Stomach (tissue), 4 donors: ENCODE data around the gene ATP11A.
"Not testable (repeated sequence)": the region's sequence is repeated elsewhere in the genome, so short reads cannot be mapped to it uniquely, and the experiment has no call there.

Experiments
- EP300 ChIP-seq: sonication (generic); formaldehyde crosslinking; IDR thresholded peaks from one replicate; pipeline ENCODE4 v1.6.1; 2017; ENCODE audit warnings: antibody characterized with exemption
- POLR2A ChIP-seq, 4 donors: fragments of 450-650 bp; IDR thresholded peaks; one replicate each; pipeline ENCODE4 v1.6.1; 2016; ENCODE audit warnings: antibody characterized with exemption in 4 of 4, control low read depth in 2 of 4, mild to moderate bottlenecking in 1 of 4, moderate library complexity in 1 of 4
- TF ChIP-seq, protein P1 (sequence below), 7 experiments: fragments of 450-650 bp in 4 of 7; fragments of 200-600 bp in 3 of 7; sonication (generic) in 3 of 7; IDR thresholded peaks; one replicate each; pipeline ENCODE4 v1.5.1; 2016 to 2019; ENCODE audit warnings: antibody characterized with exemption in 7 of 7, control low read depth in 2 of 7, mild to moderate bottlenecking in 1 of 7

DNA sequence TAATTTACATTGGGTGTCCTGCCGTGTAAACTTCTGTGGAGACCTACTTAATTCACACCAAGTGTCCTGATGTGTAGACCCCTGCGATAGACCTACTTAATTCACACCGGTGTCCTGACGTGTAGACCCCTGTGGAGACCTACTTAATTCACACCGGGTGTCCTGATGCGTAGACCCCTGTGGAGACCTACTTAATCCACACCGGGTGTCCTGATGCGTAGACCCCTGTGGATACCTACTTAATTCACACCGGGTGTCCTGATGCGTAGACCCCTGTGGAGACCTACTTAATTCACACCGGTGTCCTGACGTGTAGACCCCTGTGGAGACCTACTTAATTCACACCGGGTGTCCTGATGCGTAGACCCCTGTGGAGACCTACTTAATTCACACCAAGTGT lies 97.0 kb downstream of the ATP11A start:
- TF ChIP-seq, protein P1, sequence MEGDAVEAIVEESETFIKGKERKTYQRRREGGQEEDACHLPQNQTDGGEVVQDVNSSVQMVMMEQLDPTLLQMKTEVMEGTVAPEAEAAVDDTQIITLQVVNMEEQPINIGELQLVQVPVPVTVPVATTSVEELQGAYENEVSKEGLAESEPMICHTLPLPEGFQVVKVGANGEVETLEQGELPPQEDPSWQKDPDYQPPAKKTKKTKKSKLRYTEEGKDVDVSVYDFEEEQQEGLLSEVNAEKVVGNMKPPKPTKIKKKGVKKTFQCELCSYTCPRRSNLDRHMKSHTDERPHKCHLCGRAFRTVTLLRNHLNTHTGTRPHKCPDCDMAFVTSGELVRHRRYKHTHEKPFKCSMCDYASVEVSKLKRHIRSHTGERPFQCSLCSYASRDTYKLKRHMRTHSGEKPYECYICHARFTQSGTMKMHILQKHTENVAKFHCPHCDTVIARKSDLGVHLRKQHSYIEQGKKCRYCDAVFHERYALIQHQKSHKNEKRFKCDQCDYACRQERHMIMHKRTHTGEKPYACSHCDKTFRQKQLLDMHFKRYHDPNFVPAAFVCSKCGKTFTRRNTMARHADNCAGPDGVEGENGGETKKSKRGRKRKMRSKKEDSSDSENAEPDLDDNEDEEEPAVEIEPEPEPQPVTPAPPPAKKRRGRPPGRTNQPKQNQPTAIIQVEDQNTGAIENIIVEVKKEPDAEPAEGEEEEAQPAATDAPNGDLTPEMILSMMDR (IDR thresholded peaks at IDR 0.05) = not testable (repeated sequence)
- TF ChIP-seq POLR2A (IDR thresholded peaks at IDR 0.05); EP300: not testable (repeated sequence)
